Measurements from ENCODE around the gene LTN1.
A peak's percentile ranks its signal among the peaks of the same experiment; 100 is the strongest.

Gene LTN1

DNA sequence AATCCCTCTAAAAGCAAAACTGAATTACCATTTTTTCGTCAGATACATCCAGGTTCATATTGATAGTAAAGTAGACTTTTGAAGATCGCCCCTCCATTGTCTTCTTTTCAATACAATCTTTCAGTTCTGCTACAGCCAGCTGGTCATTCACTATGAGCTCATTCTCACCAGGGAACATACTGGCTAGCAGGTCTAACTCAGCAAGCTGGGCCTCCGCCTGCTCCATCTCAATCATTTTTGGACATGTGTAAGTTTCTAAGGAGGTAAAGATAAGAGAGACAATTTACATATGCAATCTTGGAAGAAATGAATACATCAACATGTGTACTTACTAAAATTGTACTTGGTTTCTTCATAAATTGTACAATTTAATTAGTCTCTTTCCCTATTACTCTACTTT, 15.7 kb upstream of the LTN1 start:
- Histone ChIP-seq H3K4me3 (ENCODE audit: control insufficient read depth in 1 of 7, extremely low read depth in 1 of 7, insufficient read depth in 4 of 7, low read depth in 2 of 7, low read length in 6 of 7) (no peak overlapping the region), H3K9me3 (ENCODE audit: control extremely low read depth in 1 of 5, control insufficient read depth in 4 of 5, insufficient read depth in 2 of 5, low read depth in 1 of 5, low read length in 4 of 5) (no peaks in the 10 kb centered on the region), H3K4me1 (ENCODE audit: control extremely low read depth in 1 of 4, control insufficient read depth in 4 of 4, insufficient read depth in 4 of 4, low read length in 3 of 4) (peaks cover 0 to 4% (median 1%) of the 10 kb centered on the region in 4 experiments), H3K27me3 (replicated peaks in 2 of 5; ENCODE audit: control insufficient read depth in 4 of 5, insufficient read depth in 5 of 5, low read length in 4 of 5) (no peaks in the 10 kb centered on the region), H3K27ac (ENCODE audit: insufficient read depth in 1 of 2, low read depth in 1 of 2, low read length in 2 of 2, poor library complexity in 1 of 2, severe bottlenecking in 2 of 2) (no peak overlapping the region), H3K36me3 (ENCODE audit: control insufficient read depth in 4 of 4, insufficient read depth in 4 of 4, low read length in 3 of 4) (peaks cover 4 to 18% (median 6%) of the 10 kb centered on the region in 4 experiments)
- WGBS (ENCODE audit: insufficient coverage) = 92% methylated on average over 2 of the region's 3 CpGs
- ChIA-PET CTCF (interaction anchor here (1.4 to 1.8 kb wide), 2 partner anchors 9 to 16 kb away, joined by 3 to 9 read pairs; partner anchors contain the start of gene USP16), POLR2A (no interaction called here)
- DNase-seq = no peak

- no peaks in the 10 kb centered on the region for H3K9me3 ChIP-seq (ENCODE audit: control extremely low read depth in 1 of 5, control insufficient read depth in 4 of 5, insufficient read depth in 2 of 5, low read depth in 1 of 5, low read length in 4 of 5)
- H3K27me3 ChIP-seq (replicated peaks in 2 of 5; ENCODE audit: control insufficient read depth in 4 of 5, insufficient read depth in 5 of 5, low read length in 4 of 5) = no peaks in the 10 kb centered on the region
- ChIA-PET POLR2A (no interaction called here), CTCF (interaction anchor here (1.4 to 1.8 kb wide), 2 partner anchors 10 to 17 kb away, joined by 3 to 9 read pairs; partner anchors contain the start of gene USP16)
- no peak overlapping the region for H3K4me3 ChIP-seq (ENCODE audit: control insufficient read depth in 1 of 7, extremely low read depth in 1 of 7, insufficient read depth in 4 of 7, low read depth in 2 of 7, low read length in 6 of 7)
- no peak overlapping the region for H3K27ac ChIP-seq (ENCODE audit: insufficient read depth in 1 of 2, low read depth in 1 of 2, low read length in 2 of 2, poor library complexity in 1 of 2, severe bottlenecking in 2 of 2)
- no peak for DNase-seq
- peaks cover 4 to 18% (median 6%) of the 10 kb centered on the region in 4 experiments for H3K36me3 ChIP-seq (ENCODE audit: control insufficient read depth in 4 of 4, insufficient read depth in 4 of 4, low read length in 3 of 4)
- H3K4me1 ChIP-seq (ENCODE audit: control extremely low read depth in 1 of 4, control insufficient read depth in 4 of 4, insufficient read depth in 4 of 4, low read length in 3 of 4) = peaks cover 0 to 7% (median 4%) of the 10 kb centered on the region in 4 experiments
- no CpG with 5 or more reads among the region's 3 CpGs for WGBS (ENCODE audit: insufficient coverage)
Observed at GRCh38 chr21:29007810-29008209, 15.1 kb upstream of the LTN1 start.

DNA sequence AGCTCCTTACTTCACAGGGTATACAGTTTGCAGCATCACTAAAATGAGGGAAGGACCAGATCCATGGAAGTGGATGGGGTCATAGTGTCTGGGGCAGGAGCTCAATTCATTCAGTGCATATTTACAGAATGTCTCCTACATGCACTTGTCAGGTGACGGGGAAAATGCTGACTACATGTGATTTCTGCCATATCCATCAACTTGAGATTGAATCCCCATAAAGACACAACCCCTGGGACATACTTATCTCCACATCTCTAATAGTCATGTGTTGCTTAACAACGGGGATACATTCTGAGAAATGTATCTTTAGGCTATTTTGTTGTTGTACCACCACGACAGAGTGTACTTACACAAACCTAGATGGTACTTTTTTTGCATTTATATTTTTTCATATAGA, 14.5 kb upstream of the LTN1 start:
- 90% methylated on average over 1 of the region's 3 CpGs for WGBS (ENCODE audit: insufficient coverage)
- no peak for DNase-seq
- Histone ChIP-seq H3K4me1 (ENCODE audit: control extremely low read depth in 1 of 4, control insufficient read depth in 4 of 4, insufficient read depth in 4 of 4, low read length in 3 of 4) (peaks cover 0 to 14% (median 7%) of the 10 kb centered on the region in 4 experiments), H3K4me3 (ENCODE audit: control insufficient read depth in 1 of 7, extremely low read depth in 1 of 7, insufficient read depth in 4 of 7, low read depth in 2 of 7, low read length in 6 of 7) (no peak overlapping the region), H3K27me3 (replicated peaks in 2 of 5; ENCODE audit: control insufficient read depth in 4 of 5, insufficient read depth in 5 of 5, low read length in 4 of 5) (no peaks in the 10 kb centered on the region), H3K9me3 (ENCODE audit: control extremely low read depth in 1 of 5, control insufficient read depth in 4 of 5, insufficient read depth in 2 of 5, low read depth in 1 of 5, low read length in 4 of 5) (no peaks in the 10 kb centered on the region), H3K36me3 (ENCODE audit: control insufficient read depth in 4 of 4, insufficient read depth in 4 of 4, low read length in 3 of 4) (peaks cover 4 to 18% (median 6%) of the 10 kb centered on the region in 4 experiments), H3K27ac (ENCODE audit: insufficient read depth in 1 of 2, low read depth in 1 of 2, low read length in 2 of 2, poor library complexity in 1 of 2, severe bottlenecking in 2 of 2) (no peak overlapping the region)
- ChIA-PET POLR2A (no interaction called here), CTCF (no interaction called here)

DNA sequence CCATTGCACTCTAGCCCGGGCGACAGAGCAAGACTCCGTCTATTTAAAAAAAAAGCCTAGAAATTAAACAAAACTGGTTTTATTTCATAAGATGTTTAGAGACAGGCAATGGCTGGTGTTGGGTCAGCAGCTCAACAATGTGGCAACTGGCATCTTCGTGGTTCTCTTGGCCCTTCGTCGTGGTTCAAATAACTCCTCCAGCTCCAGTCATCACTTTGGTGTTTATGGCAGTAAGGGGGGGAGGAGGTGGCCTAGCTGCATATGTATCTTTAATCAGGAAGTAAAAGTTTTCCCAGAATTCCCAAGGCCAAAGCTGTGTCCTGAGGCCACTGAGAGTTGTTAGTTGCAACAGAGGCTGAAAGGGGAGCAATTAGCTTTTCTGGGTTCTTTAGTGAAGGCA, 13.0 kb upstream of the LTN1 start:
- H3K9me3 ChIP-seq (ENCODE audit: control extremely low read depth in 1 of 5, control insufficient read depth in 4 of 5, insufficient read depth in 2 of 5, low read depth in 1 of 5, low read length in 4 of 5) = no peaks in the 10 kb centered on the region
- no CpG with 5 or more reads among the region's 6 CpGs for WGBS (ENCODE audit: insufficient coverage)
- peaks cover 0 to 14% (median 7%) of the 10 kb centered on the region in 4 experiments for H3K4me1 ChIP-seq (ENCODE audit: control extremely low read depth in 1 of 4, control insufficient read depth in 4 of 4, insufficient read depth in 4 of 4, low read length in 3 of 4)
- H3K4me3 ChIP-seq (ENCODE audit: control insufficient read depth in 1 of 7, extremely low read depth in 1 of 7, insufficient read depth in 4 of 7, low read depth in 2 of 7, low read length in 6 of 7) = no peak overlapping the region
- ChIA-PET POLR2A (no interaction called here), CTCF (interaction anchor here (1.0 to 1.2 kb wide), 4 partner anchors 13 to 57 kb away, joined by 3 read pairs; partner anchors contain the start of genes RWDD2B and USP16)
- H3K27me3 ChIP-seq (replicated peaks in 2 of 5; ENCODE audit: control insufficient read depth in 4 of 5, insufficient read depth in 5 of 5, low read length in 4 of 5) = no peaks in the 10 kb centered on the region
- peaks cover 4 to 18% (median 6%) of the 10 kb centered on the region in 4 experiments for H3K36me3 ChIP-seq (ENCODE audit: control insufficient read depth in 4 of 4, insufficient read depth in 4 of 4, low read length in 3 of 4)
- H3K27ac ChIP-seq (ENCODE audit: insufficient read depth in 1 of 2, low read depth in 1 of 2, low read length in 2 of 2, poor library complexity in 1 of 2, severe bottlenecking in 2 of 2) = no peak overlapping the region
- no peak for DNase-seq

DNA sequence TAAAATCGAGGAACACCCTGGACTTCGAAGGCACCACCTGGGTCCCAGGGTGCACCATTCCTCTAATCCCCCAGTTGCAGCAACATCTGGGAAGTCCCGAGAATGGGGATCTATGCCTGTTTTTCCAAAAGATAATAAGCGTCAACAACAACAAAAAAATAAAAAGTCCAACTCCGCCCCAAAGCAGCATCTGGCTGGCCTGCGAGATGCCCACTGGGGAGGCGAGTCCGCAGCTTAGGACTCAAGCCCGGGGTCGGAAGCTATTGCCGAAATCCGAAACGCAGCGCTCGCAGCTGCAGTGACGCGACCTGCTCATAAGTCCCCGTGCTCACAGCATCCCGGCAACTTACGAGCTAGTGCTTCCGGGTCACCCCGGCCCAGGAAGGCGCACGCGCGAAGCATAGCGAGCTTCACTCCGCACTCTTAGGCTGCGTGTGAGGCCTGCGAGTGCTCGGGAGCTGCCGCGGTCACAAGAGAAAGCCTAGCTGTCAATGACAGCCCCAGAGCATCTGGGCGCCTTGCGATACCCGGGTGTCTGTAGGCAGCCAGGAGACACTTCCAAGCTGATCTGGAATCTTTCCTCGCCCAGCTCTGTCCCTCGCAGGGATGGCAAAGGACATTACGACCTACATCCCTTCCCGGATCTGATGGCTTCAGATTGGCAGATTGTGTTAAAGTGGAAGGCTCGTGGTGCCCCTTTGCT, 9.9 kb upstream of the LTN1 start:
- Histone ChIP-seq H3K27me3 (replicated peaks in 2 of 5; ENCODE audit: control insufficient read depth in 4 of 5, insufficient read depth in 5 of 5, low read length in 4 of 5) (no peaks in the 10 kb centered on the region), H3K36me3 (ENCODE audit: control insufficient read depth in 4 of 4, insufficient read depth in 4 of 4, low read length in 3 of 4) (peaks cover 0 to 11% (median 2%) of the 10 kb centered on the region in 4 experiments), H3K4me1 (ENCODE audit: control extremely low read depth in 1 of 4, control insufficient read depth in 4 of 4, insufficient read depth in 4 of 4, low read length in 3 of 4) (peaks cover 0 to 14% (median 7%) of the 10 kb centered on the region in 4 experiments), H3K4me3 (ENCODE audit: control insufficient read depth in 1 of 7, extremely low read depth in 1 of 7, insufficient read depth in 4 of 7, low read depth in 2 of 7, low read length in 6 of 7) (peak overlapping the region; percentile 52 to 94 (median 72)), H3K27ac (ENCODE audit: insufficient read depth in 1 of 2, low read depth in 1 of 2, low read length in 2 of 2, poor library complexity in 1 of 2, severe bottlenecking in 2 of 2) (peak overlapping the region; percentile 83 to 89), H3K9me3 (ENCODE audit: control extremely low read depth in 1 of 5, control insufficient read depth in 4 of 5, insufficient read depth in 2 of 5, low read depth in 1 of 5, low read length in 4 of 5) (no peaks in the 10 kb centered on the region)
- POLR2A ChIA-PET = interaction anchor here (0.5 to 1.6 kb wide), 4 partner anchors 10 to 631 kb away, joined by 3 to 7 read pairs (median 7); partner anchors contain the start of genes LTN1, RWDD2B and USP16
- under 1% methylated on average over 41 of the region's 41 CpGs for WGBS (ENCODE audit: insufficient coverage)
- peak; percentile 98 for DNase-seq
- CTCF ChIA-PET = interaction anchor here (0.6 to 1.7 kb wide), 5 partner anchors 9 to 22 kb away, joined by 3 to 6 read pairs (median 5); partner anchors contain the start of genes LTN1 and USP16

- Histone ChIP-seq H3K27ac (ENCODE audit: insufficient read depth in 1 of 2, low read depth in 1 of 2, low read length in 2 of 2, poor library complexity in 1 of 2, severe bottlenecking in 2 of 2) (peak overlapping the region; percentile 70 to 91), H3K4me3 (ENCODE audit: control insufficient read depth in 1 of 7, extremely low read depth in 1 of 7, insufficient read depth in 4 of 7, low read depth in 2 of 7, low read length in 6 of 7) (peak overlapping the region in 6 of 7 experiments; percentile 28 to 99 (median 94)), H3K36me3 (ENCODE audit: control insufficient read depth in 4 of 4, insufficient read depth in 4 of 4, low read length in 3 of 4) (no peaks in the 10 kb centered on the region), H3K4me1 (ENCODE audit: control extremely low read depth in 1 of 4, control insufficient read depth in 4 of 4, insufficient read depth in 4 of 4, low read length in 3 of 4) (peaks cover 14 to 28% (median 21%) of the 10 kb centered on the region in 4 experiments), H3K9me3 (ENCODE audit: control extremely low read depth in 1 of 5, control insufficient read depth in 4 of 5, insufficient read depth in 2 of 5, low read depth in 1 of 5, low read length in 4 of 5) (no peaks in the 10 kb centered on the region), H3K27me3 (replicated peaks in 2 of 5; ENCODE audit: control insufficient read depth in 4 of 5, insufficient read depth in 5 of 5, low read length in 4 of 5) (no peaks in the 10 kb centered on the region)
- POLR2A ChIA-PET = interaction anchor here (1.0 to 2.2 kb wide), 3 partner anchors 10 to 31 kb away, joined by 5 to 7 read pairs (median 7); partner anchors contain the start of genes RWDD2B and USP16
- CTCF ChIA-PET = interaction anchor here (1.0 to 1.8 kb wide), 5 partner anchors 9 to 78 kb away, joined by 4 to 6 read pairs (median 5); no protein-coding TSS in a partner anchor
- no CpG with 5 or more reads among the region's 4 CpGs for WGBS (ENCODE audit: insufficient coverage)
- no peak for DNase-seq
Observed at GRCh38 chr21:28993293-28993629, 584 bp upstream of the LTN1 start.

Measured in common myeloid progenitor, CD34-positive (primary cell).